ENCODE data around the gene CELF2.

The CELF2 gene

DNA sequence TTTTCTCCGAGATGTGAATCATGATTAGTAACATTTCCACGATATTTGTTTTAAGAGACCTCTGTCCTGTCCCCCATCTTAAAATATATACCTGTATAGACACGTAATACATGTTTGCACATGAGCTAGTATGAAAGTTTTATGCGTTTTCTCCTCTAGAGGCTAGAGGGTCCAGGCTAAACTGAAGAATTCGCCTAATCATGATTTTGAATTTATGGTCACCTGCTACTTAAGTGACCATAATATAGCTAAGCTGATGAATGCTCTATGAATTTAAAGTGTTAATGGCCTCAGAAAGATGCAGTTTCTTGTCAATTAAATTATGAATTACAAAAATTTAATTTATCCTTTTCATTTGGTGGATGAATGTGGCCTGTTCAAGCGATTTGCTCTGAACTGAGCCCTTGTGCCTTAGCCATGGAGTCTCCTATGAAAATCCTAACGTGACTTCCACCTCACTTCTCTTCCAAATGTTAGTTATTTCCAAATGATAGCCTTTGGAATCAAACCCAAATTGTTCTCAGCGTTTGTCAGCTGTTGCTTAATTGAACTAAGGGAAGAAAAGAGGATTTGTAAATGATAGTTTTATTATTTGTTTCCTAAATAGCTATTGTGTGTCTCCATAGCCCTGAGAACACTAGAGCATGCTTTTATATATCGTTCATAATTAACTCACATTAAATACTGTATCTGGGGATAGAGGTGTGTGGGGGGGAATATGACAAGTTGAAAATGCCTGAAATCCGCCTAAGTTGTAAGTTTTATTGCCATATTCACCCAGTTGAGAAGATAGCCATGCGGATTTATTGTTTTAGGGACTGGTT lies 2.3 kb downstream of the CELF2 start:
- TF ChIP-seq, protein P1, sequence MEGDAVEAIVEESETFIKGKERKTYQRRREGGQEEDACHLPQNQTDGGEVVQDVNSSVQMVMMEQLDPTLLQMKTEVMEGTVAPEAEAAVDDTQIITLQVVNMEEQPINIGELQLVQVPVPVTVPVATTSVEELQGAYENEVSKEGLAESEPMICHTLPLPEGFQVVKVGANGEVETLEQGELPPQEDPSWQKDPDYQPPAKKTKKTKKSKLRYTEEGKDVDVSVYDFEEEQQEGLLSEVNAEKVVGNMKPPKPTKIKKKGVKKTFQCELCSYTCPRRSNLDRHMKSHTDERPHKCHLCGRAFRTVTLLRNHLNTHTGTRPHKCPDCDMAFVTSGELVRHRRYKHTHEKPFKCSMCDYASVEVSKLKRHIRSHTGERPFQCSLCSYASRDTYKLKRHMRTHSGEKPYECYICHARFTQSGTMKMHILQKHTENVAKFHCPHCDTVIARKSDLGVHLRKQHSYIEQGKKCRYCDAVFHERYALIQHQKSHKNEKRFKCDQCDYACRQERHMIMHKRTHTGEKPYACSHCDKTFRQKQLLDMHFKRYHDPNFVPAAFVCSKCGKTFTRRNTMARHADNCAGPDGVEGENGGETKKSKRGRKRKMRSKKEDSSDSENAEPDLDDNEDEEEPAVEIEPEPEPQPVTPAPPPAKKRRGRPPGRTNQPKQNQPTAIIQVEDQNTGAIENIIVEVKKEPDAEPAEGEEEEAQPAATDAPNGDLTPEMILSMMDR (IDR thresholded peaks at IDR 0.05; ENCODE audit: control extremely low read depth, extremely low read depth, low read depth, missing control alignments), result no peak
- POLR2A ChIA-PET, result interaction anchor here (0.6 kb wide), 1 partner anchor 309 kb away, joined by 3 read pairs; no protein-coding TSS in a partner anchor
- DNase-seq (ENCODE audit: extremely low spot score), result no peak
- CTCF ChIA-PET, result interaction anchor here (1.4 to 1.6 kb wide), 3 partner anchors 8 to 19 kb away, joined by 4 to 5 read pairs (median 4); no protein-coding TSS in a partner anchor

DNA sequence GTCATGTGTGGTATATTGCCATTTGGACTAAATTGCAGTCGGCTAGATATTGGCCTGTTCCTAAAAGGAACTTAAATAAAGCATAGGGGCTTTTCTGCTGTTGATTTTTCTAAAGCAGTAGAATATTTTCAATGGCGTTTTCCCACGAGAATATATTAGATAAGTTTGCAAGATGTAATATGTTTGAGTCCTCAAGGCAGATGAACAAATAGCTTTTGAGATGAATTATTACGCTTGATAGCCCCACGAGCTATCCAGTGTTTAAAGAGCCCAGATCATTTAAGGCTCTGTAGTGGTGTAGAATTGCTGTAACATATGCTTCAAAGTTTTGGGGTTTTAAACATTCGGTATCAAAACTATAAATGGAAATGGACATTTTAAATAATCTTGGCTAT lies 2.9 kb downstream of the CELF2 start:
- CTCF ChIA-PET, result interaction anchor here (1.4 to 1.6 kb wide), 3 partner anchors 8 to 19 kb away, joined by 4 to 5 read pairs (median 4); no protein-coding TSS in a partner anchor
- TF ChIP-seq, protein P1 (IDR thresholded peaks at IDR 0.05; ENCODE audit: control extremely low read depth, extremely low read depth, low read depth, missing control alignments), result no peak
- POLR2A ChIA-PET, result no interaction called here
- no peak for DNase-seq (ENCODE audit: extremely low spot score)

DNA sequence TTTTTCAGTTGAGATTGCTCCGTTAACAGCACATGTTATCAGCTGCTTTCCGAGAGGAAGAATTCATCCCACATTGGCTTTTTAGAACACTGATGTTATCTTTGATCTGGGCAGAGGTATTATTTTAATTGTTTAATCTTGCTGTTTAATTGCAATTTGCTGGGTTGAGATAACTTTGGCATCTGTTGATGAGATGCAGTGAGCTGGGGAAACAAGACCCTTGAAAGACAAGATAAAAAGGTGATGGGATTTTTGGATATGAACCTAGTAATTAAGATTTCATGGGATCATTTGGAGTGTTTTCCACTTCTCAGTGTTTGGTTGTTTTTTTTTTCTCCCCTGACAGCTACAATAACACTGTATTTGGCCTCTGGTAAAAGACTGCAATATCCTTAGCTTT lies 4.5 kb downstream of the CELF2 start:
- ChIA-PET CTCF (interaction anchor here (2.0 kb wide), 1 partner anchor 13 kb away, joined by 6 read pairs; no protein-coding TSS in a partner anchor), POLR2A (no interaction called here)
- TF ChIP-seq, protein P1 (IDR thresholded peaks at IDR 0.05; ENCODE audit: control extremely low read depth, extremely low read depth, low read depth, missing control alignments), result no peak
- DNase-seq (ENCODE audit: extremely low spot score), result no peak

DNA sequence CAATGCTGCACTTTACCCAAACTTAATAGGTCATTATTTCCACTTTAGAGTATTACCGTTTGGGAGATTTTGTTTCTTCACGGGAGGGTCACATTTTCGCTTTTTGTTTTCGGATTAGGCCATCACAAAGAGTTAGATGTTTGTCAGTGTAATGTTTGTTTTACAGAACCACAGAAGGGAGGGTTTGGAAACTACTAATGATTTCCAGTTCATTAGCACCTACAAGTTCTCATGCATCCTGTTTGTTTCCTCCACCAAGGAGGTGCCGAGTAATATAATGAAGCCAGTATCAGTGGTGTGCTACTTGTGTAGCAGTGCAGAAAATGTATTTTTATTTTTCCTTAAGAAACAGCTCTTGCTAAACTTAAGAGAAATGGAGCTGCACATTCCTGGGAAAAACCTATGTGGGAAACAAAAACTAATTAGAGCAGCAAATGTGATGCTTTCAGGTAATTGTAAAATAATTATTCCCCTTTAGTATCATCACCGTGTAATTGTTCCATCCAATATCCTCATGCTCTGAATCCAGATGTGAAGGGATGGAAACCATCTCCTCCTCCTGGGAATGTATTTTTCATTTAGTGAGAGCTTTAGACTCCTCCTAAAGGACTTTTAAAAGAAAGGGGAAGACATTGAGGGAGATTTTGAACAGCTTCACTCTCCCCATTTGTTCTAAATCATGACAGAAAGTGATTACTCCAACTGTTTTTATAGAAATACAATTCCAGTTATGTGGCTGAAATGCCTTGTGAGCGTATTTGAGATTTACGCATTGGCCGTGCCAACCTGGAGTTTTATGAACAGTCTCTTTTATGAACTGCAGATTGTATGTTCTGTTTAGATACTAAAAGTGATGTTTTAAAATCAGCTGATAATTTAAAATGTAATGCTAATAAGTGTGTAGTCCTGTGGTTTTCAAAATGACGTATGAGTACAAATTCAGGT lies 5.6 kb downstream of the CELF2 start:
- TF ChIP-seq, protein P1 (IDR thresholded peaks at IDR 0.05; ENCODE audit: control extremely low read depth, extremely low read depth, low read depth, missing control alignments), result no peak
- ChIA-PET CTCF (interaction anchor here (2.0 kb wide), 1 partner anchor 12 kb away, joined by 6 read pairs; no protein-coding TSS in a partner anchor), POLR2A (no interaction called here)
- no peak for DNase-seq (ENCODE audit: extremely low spot score)

DNA sequence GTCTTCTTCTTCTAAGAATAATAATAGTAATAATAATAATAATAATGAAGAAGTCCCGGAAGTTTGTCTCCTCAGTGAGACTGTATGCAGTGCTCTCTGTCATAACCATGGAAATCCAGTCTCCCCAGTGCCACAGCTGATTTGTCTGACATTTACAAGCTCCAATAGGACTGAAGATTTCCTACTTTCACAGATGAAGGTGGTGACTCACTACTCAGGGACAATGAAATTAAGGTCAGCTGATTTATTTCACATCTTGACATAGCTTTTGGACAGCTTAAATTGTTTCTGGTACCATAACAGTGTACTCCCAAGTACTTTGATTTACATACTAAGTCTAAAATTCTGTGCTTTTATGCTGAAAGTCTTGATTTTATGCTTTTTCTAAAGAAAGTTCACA lies 6.9 kb downstream of the CELF2 start:
- POLR2A ChIA-PET, result no interaction called here
- DNase-seq (ENCODE audit: extremely low spot score), result no peak
- CTCF ChIA-PET, result interaction anchor here (1.2 to 1.9 kb wide), 2 partner anchors 9 to 11 kb away, joined by 4 to 7 read pairs; no protein-coding TSS in a partner anchor
- TF ChIP-seq, protein P1 (IDR thresholded peaks at IDR 0.05; ENCODE audit: control extremely low read depth, extremely low read depth, low read depth, missing control alignments), result no peak

DNA sequence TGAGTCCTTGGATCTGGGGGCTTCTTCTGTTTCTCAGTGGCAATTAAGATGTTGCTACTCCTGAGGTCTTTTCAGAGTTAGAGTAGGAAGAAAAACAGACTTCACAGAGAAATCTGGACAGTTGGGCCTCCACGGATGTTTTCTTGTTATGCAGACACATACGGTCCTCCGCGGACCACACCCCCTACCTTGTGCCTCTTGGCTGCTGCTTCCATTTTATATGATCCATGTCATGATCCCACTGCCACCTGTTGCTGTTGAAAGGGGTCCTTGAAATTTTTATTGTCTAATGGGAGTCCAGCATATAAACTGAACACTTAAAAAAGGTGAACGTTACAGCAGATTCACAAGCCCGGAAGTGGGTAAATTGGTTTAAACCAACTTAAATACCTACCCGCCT lies 8.3 kb downstream of the CELF2 start:
- no peak for DNase-seq (ENCODE audit: extremely low spot score)
- POLR2A ChIA-PET, result no interaction called here
- TF ChIP-seq, protein P1 (IDR thresholded peaks at IDR 0.05; ENCODE audit: control extremely low read depth, extremely low read depth, low read depth, missing control alignments), result no peak
- CTCF ChIA-PET, result interaction anchor here (1.1 kb wide), 1 partner anchor 11 kb away, joined by 4 read pairs; no protein-coding TSS in a partner anchor

Data from GM10248 (cell line).